Measurements from ENCODE around the gene HERC2.

Gene HERC2

DNA sequence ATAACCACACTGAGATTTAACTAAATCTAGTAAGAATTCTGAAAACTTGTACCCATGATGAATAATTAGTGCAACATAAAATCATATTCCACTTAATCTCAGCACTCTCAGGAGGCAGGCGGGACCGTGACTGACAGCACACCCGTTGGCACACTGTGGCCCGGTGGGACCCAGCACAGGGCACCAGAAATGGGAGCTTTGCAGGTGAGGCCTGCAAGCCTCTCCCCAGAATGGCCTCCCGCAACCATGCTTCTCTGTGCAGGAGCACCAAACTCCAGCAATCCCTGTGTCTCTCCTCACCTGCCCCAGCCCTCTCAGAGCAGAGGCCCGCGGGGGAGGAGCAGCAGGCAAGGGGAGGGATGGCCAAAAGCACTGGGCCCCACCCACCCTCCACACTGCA lies 191.3 kb downstream of the HERC2 start:
- Histone ChIP-seq H4K20me1 (ENCODE audit: insufficient read depth, low read length) (0 out of 2 replicates have a peak, but pooled peaks cover 6% of the 10 kb centered on the region), H3K36me3 (ENCODE audit: insufficient read depth, low read length) (peaks cover 78% of the 10 kb centered on the region), H2AFZ (ENCODE audit: low read depth, low read length) (no peak overlapping the region), H3K4me3 (ENCODE audit: low read depth in 1 of 2, low read length in 2 of 2) (no peak overlapping the region), H3K27ac (ENCODE audit: low read length) (no peak overlapping the region), H3K27me3 (ENCODE audit: insufficient read depth, low read length, poor library complexity) (no peaks in the 10 kb centered on the region), H3K4me2 (ENCODE audit: insufficient read depth, low read length) (no peak overlapping the region), H3K4me1 (ENCODE audit: insufficient read depth, low read length) (no peaks in the 10 kb centered on the region), H3K9ac (ENCODE audit: low read depth, low read length) (no peak overlapping the region), H3K79me2 (ENCODE audit: insufficient read depth, low read length) (no peaks in the 10 kb centered on the region), H3K9me3 (ENCODE audit: insufficient read depth, low read length, severe bottlenecking) (no peaks in the 10 kb centered on the region)
- no peak for TF ChIP-seq EZH2 (IDR thresholded peaks at IDR 0.05; ENCODE audit: borderline replicate concordance, low read depth, low read length, severe bottlenecking)
- TF ChIP-seq, protein P1, sequence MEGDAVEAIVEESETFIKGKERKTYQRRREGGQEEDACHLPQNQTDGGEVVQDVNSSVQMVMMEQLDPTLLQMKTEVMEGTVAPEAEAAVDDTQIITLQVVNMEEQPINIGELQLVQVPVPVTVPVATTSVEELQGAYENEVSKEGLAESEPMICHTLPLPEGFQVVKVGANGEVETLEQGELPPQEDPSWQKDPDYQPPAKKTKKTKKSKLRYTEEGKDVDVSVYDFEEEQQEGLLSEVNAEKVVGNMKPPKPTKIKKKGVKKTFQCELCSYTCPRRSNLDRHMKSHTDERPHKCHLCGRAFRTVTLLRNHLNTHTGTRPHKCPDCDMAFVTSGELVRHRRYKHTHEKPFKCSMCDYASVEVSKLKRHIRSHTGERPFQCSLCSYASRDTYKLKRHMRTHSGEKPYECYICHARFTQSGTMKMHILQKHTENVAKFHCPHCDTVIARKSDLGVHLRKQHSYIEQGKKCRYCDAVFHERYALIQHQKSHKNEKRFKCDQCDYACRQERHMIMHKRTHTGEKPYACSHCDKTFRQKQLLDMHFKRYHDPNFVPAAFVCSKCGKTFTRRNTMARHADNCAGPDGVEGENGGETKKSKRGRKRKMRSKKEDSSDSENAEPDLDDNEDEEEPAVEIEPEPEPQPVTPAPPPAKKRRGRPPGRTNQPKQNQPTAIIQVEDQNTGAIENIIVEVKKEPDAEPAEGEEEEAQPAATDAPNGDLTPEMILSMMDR (IDR thresholded peaks at IDR 0.05; ENCODE audit: borderline replicate concordance, extremely low read depth, low read length, poor library complexity, severe bottlenecking), result no peak
- DNase-seq (no peak), ATAC-seq (ENCODE audit: insufficient read depth, low read depth) (no peak)

DNA sequence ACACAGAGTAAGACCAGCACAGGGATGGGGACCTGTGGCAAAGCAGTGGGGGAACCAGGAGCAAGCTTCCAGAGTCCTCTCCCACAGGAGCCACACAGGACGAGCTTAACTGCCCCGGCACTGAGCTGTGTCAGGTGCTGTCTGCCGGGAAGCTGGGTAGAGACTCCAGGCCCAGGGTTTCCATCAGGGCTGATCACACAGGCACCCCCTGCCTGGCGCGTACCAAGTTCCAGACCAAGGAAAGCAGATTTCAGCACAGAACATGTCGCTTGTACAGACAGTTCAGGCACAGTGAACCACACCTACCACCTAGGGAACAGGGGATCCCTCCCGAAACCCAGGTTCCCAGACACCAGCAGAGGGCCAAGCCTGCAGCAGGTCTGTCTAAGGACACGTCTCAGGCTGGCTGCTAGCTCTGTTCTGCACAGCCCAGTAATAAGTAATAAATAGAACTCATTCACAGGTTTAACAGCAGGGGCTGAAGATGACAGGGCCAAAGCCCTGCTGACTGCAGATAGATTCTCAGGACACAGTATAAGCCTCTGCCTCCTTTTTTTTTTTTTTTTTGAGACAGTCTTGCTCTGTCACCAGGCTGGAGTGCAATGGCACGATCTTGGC lies 192.6 kb downstream of the HERC2 start:
- H2AFZ ChIP-seq (ENCODE audit: low read depth, low read length), result no peak overlapping the region

DNA sequence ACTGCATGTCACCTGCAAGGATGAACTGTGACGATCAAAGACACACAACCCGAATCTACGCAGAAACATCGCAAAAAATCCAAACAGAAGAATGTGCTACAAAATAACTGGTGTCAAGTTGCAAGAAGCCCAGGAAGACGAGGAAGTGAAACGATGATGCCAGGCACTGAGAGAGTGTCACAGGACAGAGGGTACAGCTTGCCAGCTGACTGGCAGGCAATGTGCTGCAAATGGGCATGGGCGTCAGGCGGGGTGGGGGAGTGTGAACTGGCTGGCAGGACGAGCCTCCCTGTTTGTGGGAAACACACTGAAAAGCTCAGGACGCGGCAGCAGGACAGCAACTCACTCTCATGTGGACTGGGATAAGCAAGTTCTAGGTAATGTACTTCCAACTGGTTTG lies 193.9 kb downstream of the HERC2 start:
- no peaks in the 10 kb centered on the region for H3K27me3 ChIP-seq (ENCODE audit: insufficient read depth, low read length, poor library complexity)
- no peaks in the 10 kb centered on the region for H3K4me1 ChIP-seq (ENCODE audit: insufficient read depth, low read length)
- no peak for ATAC-seq (ENCODE audit: insufficient read depth, low read depth)
- DNase-seq, result no peak
- no peak overlapping the region for H3K27ac ChIP-seq (ENCODE audit: low read length)
- TF ChIP-seq, protein P1 (IDR thresholded peaks at IDR 0.05; ENCODE audit: borderline replicate concordance, extremely low read depth, low read length, poor library complexity, severe bottlenecking), result no peak
- no peak for TF ChIP-seq EZH2 (IDR thresholded peaks at IDR 0.05; ENCODE audit: borderline replicate concordance, low read depth, low read length, severe bottlenecking)
- no peaks in the 10 kb centered on the region for H3K79me2 ChIP-seq (ENCODE audit: insufficient read depth, low read length)
- H2AFZ ChIP-seq (ENCODE audit: low read depth, low read length), result no peak overlapping the region
- 0 out of 2 replicates have a peak, but pooled peaks cover 6% of the 10 kb centered on the region for H4K20me1 ChIP-seq (ENCODE audit: insufficient read depth, low read length)
- no peaks in the 10 kb centered on the region for H3K9me3 ChIP-seq (ENCODE audit: insufficient read depth, low read length, severe bottlenecking)
- H3K36me3 ChIP-seq (ENCODE audit: insufficient read depth, low read length), result peaks cover 85% of the 10 kb centered on the region
- no peak overlapping the region for H3K4me3 ChIP-seq (ENCODE audit: low read depth in 1 of 2, low read length in 2 of 2)
- H3K4me2 ChIP-seq (ENCODE audit: insufficient read depth, low read length), result no peak overlapping the region
- H3K9ac ChIP-seq (ENCODE audit: low read depth, low read length), result no peak overlapping the region

More for the DNA sequence above, 192.6 kb downstream of the HERC2 start:
- Histone ChIP-seq H3K79me2 (ENCODE audit: insufficient read depth, low read length) (no peaks in the 10 kb centered on the region), H3K9me3 (ENCODE audit: insufficient read depth, low read length, severe bottlenecking) (no peaks in the 10 kb centered on the region), H4K20me1 (ENCODE audit: insufficient read depth, low read length) (0 out of 2 replicates have a peak, but pooled peaks cover 6% of the 10 kb centered on the region), H3K4me2 (ENCODE audit: insufficient read depth, low read length) (no peak overlapping the region), H3K36me3 (ENCODE audit: insufficient read depth, low read length) (peaks cover 82% of the 10 kb centered on the region), H3K27ac (ENCODE audit: low read length) (no peak overlapping the region), H3K9ac (ENCODE audit: low read depth, low read length) (no peak overlapping the region), H3K27me3 (ENCODE audit: insufficient read depth, low read length, poor library complexity) (no peaks in the 10 kb centered on the region), H3K4me1 (ENCODE audit: insufficient read depth, low read length) (no peaks in the 10 kb centered on the region), H3K4me3 (ENCODE audit: low read depth in 1 of 2, low read length in 2 of 2) (no peak overlapping the region)
- ATAC-seq (ENCODE audit: insufficient read depth, low read depth) (no peak), DNase-seq (no peak)
- TF ChIP-seq EZH2 (IDR thresholded peaks at IDR 0.05; ENCODE audit: borderline replicate concordance, low read depth, low read length, severe bottlenecking), result no peak
- TF ChIP-seq, protein P1 (IDR thresholded peaks at IDR 0.05; ENCODE audit: borderline replicate concordance, extremely low read depth, low read length, poor library complexity, severe bottlenecking), result no peak

Data from DND-41 (cell line).